HG02588 (cell line): ENCODE results near the gene INKA1.
"Not testable (repeated sequence)": the region's sequence is repeated elsewhere in the genome, so short reads cannot be mapped to it uniquely, and the experiment has no call there.

ENCODE experiments used
- ATAC-seq: cut with Tn5 transposase; IDR thresholded peaks from one replicate; pipeline ENCODE4 v1.9.1; 2021; ENCODE audit warnings: mild to moderate bottlenecking, moderate library complexity; ENCODE audit not compliant: unreplicated experiment

INKA1 gene

DNA sequence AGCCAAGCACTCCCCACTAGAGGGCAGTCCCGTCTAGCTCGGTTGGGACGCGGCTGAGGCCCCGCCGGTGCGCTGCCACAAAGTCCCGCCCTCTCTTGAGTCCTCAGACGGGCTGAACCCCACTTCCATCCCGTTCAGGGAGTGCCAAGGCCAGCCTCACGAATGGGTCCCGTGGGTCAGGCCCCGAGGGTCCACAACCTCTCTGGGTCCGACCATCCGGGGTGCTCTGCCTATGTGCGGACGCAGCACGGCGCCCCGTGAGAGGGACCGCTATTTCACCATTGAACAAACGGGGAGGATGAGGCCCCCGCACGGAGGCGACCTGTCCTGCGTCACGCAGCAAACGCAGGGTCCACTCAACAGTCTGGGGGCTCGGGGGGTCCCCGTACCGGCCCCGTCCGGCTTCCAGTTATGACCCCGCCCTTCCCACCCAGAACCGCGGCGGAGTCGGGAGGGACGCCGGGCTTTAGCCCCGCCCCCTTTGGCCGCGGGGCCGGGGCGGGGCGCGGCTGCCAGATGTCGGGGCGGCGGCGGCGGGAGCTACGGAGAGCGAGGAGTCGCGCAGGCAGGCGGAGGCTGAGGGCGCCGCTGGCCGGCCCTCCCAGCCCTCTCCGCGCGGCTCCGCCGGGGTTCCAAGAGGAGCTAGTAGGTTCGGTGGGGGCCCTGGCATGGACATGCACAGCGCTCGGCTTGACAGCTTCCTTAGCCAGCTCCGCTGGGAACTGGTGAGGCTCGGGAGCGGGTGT, at the start of gene INKA1:
Gene INKA1, plus strand, starts transcription at position 543 of the 746 bp plus-strand sequence. Its CDS starts 132 bp downstream, at position 675.
- peak; percentile 63 for ATAC-seq

DNA sequence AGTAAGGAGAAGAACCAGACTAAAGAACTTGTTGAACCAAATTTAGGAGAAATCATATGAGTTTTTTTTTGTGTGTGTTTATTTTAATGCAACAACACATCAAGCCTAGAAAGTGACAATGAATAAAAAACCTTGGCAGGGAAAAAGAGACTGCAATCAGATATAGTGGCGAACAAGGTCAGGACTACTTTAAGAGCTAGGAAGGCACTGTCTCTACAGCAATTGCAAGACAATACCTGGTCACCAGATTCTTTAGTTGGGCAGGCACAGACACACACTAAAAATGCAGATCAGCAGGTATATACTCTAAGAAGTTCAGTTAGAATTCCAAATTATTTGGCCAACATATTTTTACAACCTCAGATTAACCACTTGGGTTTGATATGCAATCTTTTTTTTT, 48.5 kb upstream of the INKA1 start:
- no peak for ATAC-seq

DNA sequence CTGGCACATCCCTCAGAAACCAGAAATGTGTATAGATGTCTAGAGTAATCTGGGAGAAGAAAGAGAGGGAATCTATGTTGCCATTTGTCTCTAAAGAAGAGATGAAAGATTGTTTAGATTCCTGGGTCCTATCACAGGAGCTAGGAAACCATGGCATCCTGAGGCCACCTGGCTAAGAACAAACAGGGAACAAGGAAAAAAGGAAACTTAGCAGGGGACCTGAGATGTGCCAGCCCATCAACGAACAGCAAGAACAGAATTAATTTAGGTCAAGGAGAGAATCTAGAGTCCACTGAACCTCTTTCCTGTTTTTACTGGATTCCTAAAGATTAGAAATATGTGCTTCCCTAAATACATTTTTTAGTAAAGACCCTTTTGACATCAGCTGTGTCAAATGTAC, 47.0 kb upstream of the INKA1 start:
- no peak for ATAC-seq

DNA sequence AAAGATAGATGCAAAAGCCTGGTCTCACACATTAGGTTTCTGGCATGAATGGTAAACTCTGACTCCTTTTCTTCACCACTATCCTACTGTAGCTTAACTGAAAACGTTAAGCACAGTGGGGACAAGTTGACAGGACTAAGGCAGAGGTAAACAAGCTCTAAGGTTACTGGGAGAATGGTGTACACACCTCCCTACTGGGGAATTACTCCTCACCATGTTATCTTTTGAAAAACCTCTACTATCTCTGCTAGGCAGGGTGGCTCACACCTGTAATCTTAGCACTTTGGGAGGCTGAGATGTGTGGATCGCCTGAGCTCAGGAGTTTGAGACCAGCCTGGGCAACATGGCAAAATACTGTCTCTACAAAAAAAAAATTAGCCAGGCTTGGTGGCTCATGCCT, 45.9 kb upstream of the INKA1 start:
- ATAC-seq = no peak

DNA sequence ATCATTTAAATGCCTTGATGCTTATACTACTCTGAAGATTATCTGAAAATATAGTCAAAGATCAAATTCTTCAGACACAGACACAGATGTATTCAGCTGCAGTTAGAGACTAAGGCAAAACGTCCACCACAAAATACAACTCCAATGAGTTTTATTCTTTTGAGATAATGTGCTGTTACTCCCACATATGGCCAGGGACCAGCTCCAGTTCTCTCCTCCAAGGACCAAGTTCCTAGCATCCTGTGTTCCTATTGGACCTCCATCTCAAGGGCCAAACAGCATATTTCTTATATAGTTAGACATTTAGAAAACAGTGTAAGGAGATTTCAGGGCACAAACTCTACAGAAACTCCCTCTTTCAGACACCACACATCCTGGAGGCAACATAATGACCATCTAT, 43.8 kb upstream of the INKA1 start:
- no peak for ATAC-seq

DNA sequence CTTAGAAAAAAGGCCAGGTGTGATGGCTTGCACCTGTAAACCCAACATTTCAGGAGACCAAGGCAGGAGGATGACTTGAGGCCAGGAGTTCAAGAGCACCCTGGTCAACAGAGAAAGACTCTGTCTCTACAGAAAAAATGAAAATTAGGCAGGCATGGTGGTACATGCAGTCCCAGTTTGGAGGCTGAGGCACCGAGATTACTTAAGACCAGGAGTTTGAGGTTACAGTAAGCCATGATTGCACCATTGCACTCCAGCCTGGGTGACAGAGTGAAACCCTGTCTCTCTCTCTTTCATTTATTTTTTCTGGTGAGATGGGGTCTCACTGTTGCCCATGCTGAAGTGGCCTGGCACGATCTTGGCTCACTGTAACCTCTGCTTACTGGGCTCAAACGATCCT, 41.4 kb upstream of the INKA1 start:
- no peak for ATAC-seq

DNA sequence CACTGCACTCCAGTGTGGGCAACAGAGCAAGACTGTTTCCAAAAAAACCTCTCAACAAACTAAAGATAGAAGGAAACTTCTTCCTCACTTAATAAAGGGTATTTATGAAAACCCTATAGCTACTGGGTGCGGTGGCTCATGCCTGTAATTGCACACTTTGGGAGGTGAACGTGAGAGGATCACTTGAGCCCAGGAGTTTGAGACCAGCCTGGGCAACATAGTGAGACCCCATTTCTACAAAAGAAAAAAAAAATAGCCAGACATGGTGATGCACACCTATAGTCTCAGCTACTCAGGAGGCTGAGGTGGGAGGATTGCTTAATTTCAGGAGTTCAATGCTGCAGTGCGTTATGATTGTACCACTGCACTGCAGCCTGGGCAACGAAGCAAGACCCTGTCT, 39.1 kb upstream of the INKA1 start:
- ATAC-seq = no peak

DNA sequence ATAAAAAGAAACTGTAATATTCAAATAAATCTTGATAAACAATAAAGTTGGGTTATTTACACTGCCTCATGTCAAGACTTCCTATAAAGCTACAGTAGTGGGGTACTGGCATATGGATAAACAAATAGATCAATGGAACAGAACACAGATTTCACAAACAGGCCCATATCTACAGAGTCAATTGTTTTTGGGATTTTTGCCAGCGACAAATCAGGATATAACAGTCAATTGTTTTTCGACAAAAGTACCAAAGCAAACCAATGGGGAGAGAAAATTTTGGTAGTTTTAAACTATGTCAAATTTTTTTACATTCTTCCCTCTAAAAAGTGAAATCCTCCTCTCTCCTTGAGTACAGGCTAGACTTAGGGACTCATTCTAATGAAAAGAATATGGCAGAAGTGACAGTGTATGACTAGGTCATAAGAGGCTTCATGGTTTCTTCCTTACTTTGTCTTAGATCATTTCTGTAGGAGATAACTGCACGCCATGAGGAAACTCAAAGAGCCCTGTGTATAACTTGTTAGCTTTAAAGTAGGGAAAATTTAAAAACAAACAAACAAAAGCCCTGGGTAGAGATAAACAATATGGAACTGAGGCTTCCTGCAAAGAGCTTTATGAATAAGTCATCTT, 33.7 kb upstream of the INKA1 start:
- ATAC-seq = no peak

DNA sequence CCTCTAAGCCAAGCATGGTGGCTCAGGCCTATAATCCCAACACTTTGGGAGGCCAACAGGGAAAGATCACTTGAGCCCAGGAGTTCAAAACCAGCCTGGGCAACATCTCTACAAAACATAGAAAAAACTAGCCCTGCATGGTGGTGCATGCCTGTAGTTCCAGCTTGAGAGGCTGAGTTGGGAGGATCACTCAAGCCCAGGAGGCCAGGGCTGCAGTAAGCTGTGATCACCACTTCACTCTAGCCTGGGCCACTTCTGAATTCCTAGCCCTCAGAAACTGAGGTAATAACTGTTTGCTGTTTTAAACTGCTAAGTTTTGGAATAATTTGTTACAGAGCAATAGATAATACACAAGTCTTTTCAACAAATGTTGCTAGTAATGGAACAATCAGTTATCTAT, 33.1 kb upstream of the INKA1 start:
- no peak for ATAC-seq

DNA sequence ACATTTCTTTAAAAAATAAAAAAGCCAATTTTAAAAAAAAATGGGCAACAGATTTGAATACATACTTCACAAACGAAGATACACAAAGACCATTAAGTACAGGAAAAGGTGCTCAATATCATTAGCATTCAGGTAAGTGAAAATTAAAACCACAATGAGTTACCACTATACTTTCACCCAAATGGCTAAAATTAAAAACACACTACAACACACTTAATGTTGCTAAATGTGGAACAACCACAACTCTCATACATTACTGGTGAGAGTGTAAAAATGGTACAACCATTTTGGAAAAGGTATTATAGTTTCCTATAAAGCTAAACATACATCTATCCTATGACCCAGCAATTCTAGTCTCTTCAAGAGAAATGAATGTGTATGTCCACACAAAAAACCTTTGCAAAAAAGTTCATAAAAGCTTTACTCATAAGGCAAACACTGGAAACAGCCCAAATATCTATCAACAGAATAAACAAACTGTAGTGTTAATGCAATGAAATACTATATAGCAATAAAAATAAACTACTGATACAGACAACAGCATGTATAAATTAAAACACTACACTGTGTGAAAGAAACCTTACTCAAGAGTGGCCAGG, 31.6 kb upstream of the INKA1 start:
- no peak for ATAC-seq

DNA sequence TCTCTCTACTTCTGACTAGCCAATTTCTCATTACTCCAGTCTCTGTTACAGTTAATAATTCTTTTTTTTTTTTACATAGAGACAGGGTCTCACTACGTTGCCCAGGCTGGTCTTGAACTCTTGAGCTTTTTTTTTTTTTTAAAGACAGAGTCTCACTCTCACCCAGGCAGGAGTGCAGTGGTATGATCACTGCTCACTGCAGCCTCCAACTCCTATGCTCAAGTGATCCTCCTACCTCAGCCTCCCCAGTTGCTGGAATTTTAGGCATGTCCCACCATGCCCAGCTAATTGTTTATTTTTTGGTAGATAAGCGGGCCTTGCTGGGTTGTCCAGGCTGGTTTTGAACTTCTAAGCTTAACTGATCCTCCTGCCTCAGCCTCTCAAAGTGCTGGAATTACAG, 30.4 kb upstream of the INKA1 start:
- ATAC-seq = no peak

DNA sequence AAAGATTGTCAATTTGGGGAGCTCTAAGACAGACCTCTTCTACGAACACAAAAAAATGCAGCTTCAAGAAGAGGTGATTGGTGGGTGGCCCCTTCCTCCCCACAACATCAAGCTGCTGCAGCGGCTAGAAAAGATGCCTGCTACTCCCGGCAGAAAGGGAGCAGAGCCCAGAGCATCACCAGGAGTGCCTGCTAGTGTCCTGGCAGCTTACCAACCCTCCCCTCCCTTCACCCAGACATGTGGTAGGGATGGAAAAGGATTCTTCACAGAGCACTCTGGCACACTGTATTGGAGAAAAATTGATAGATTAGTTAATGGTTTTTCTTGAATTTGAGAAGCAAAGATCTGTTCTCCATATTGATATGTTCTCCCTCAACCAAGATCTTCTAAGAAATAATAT, 27.5 kb upstream of the INKA1 start:
- ATAC-seq = no peak

DNA sequence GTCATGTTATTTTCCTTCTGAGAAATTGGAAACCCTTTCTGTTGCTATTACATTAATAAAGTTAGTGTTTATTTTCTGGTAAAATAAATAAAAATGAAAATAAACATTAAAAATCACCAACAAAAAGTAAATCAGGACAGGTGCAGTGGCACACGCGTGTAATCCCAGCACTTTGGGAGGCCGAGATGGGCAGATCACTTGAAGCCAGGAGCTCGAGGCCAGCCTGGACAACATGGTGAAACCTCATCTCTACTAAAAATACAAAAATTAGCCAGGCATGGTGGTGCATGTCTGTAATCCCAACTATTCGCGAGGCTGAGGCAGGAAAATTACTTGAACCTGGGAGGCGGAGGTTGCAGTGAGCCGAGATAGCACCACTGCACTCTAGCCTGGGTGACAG, 27.0 kb upstream of the INKA1 start:
- ATAC-seq = not testable (repeated sequence)

DNA sequence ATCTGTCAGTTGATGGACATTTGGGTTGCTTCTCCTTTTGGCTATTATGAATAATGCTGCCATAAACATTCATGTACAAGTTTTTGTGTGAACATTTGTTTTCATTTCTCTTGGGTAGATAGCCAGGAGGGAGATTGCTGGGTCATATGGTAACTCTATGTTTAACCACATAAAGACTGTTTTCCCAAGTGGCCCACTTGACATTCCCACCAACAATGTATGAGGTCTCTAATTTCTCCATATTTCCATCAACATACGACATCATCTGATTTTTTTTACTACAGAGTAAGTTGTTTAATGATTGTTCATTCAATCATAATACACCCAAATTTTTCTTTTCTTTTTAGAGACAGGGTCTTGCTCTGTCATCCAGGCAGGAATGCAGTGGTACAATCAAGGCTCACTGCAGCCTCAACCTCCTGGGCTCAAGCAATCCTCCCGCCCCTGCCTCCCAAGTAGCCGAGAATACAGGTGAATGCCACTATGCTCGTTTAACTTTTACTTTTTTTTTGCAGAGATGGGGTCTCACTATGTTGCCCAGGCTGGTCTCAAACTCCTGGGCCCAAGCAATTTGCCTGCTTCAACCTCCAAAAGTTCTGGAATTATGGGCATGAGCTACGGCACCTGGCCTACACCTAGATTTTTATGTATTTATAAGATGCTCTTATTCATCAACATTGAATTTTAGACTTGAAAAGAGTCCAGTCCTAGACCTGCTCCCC, 23.5 kb upstream of the INKA1 start:
- ATAC-seq = no peak

DNA sequence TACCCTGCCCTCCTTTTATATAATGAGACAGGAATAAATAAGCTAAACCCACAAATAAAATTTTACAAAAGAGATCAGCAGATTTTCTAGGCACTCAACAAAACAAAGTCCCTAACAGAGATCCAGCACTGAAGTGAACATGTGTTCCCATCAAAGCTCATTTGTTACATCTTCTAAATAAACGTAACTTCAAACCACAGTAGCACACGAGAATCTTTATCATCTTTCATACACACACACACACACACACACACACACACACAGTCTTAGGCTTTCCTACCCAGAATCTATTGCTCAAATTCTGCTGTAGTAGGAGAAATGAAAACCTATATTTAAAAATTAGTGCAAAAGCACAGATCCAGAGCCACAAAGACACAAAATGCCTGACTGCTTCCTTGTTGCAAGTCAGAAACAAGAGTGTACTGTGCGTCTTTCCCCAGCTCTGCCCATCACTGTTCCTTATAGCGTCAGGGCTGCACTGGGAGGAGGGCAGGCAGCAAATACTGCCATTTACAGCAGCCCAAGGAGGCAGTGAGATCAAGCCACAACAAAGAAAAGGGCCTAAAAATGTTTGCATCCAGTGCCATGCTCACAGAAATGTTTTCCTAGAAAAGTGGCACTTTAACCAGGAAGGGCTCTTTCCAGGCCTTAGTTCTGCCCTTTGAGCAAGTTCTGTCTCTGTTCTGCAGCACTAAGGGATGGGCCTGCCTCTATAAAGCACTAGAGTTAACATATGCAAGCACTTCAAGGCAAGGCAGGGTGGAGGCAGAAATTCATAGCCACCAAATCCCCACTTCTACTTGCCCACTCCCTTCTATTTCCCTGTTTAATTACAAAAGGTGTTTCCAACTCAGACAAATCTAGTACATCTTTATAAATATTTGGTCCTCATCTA, 22.7 kb upstream of the INKA1 start:
- no peak for ATAC-seq

DNA sequence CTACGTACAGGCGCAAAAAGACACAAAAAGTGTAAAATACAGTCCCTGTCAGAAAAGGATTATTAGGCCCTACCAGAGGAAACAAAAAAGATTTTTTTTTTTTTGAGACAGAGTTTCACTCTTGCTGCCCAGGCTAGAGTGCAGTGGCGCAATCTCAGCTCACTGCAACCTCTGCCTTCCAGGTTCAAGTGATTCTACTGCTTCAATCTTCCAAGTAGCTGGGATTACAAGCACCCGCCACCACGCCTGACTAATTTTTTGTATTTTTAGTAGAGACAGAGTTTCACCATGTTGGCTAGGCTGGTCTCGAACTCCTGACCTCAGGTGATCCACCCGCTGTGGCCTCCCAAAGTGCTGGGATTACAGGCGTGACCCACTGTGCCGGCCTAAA, 22.1 kb upstream of the INKA1 start:
- not testable (repeated sequence) for ATAC-seq

DNA sequence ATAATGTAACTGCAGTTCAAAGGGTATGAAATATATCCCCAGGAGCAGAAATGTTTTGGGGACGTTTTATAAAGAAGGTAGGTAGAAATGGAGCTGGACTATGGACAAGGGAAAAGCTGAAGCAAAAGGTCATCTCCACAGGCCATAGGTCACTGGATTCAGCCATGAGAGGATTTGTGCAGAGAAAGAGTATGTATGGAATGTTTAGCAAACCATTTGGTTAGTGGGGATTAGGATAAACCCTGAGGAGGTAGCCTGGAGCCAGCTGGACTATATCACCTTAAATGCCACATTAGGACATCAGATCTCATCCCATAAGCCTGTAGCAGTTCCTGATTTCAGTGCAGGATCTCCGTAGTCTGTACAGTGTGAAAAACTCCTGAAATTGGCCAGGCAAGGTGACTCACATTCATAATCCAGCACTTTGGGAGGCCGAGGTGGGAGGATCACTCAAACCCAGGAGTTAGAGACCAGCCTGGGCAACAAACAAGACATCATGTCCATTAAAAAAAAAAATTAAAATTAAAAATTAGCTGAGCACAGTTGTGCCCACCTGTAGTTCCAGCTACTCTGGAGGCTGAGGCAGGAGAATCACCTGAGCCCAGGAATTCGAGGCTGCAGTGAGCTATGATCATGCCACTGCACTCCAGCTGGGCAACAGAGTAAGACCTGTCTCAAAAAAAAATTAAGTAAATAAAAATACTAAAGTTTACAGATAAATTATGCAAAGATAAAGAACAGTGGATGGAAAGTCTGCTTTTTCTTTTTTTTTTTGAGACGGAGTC, 21.5 kb upstream of the INKA1 start:
- no peak for ATAC-seq

DNA sequence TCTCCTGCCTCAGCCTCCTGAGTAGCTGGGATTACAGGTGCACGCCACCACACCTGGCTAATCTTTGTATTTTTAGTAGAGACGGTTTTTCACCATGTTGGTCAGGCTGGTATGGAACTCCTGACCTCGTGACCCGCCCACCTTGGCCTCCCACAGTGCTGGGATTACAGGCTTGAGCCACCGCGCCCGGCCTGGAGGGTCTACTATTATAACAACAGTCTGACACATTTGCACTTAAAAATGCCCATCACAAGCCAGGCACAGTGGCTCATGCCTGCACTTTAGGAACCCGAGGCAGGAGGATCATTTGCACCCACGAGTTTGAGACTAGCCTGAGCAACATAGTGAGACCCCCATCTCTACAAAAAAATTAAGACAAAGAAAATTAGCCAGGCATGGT, 20.8 kb upstream of the INKA1 start:
- ATAC-seq = not testable (repeated sequence)

DNA sequence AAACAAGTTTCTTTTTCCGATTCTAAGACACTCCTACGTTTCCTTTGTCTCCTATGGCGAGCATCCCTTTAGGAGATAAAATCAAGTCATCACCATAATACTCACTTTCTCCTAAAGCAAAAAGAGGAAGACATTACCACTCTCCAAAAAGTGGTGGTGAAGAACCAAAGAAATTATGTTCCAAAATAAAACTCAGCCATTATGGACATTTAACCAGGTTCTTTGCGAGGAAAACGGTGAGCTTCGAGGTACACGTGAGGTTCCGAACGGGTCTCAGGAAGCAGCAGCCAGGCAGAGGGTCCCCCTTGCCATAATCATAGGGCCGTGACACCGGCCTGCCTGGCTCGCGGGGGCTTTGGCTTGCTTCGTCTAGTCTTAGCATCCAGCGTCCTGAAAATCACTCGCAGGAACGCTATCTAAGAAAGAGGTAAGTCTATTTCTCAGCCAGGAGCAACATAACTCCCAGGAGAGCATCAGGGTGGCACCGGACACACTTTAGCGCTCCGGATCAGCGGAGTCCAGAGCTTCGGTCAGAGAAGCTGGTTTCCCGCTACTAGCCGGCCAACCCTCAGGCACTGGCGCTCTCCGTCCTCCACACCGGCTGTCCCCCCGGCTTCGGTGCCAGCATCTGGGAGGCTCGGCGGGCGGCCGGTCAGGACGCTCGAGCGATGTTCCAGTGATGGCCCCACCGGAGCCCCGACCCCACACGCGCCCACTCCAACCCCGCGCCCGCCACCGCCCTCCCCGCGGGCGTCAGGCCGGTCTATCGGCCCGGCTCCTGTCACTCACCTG, 17.3 kb upstream of the INKA1 start:
- ATAC-seq = peak; percentile 44
